Activated CD4-positive, alpha-beta T cell treated with anti-CD3 and anti-CD28 coated beads, Interleukin-2, amount 50 U/mL, for 1 hour (primary cell): Measurements from ENCODE around the gene SRPK1.

Experiments
- DNase-seq: peaks from one replicate; pipeline ENCODE4 v3.0.0-alpha.2; 2020

Gene SRPK1

GRCh38 chr6:35897036-35897435 lies 23.9 kb downstream of the SRPK1 start:
- no peak for DNase-seq

- DNase-seq, result no peak
These were observed 24.7 kb downstream of the SRPK1 start for GRCh38 chr6:35896228-35896627.

- no peak for DNase-seq
These were observed 25.3 kb downstream of the SRPK1 start for GRCh38 chr6:35895560-35895959.

- DNase-seq, result no peak
These were observed 26.1 kb downstream of the SRPK1 start for GRCh38 chr6:35894776-35895175.

- no peak for DNase-seq
These were observed 27.7 kb downstream of the SRPK1 start for GRCh38 chr6:35893246-35893645.

GRCh38 chr6:35892482-35892881 lies 28.4 kb downstream of the SRPK1 start:
- DNase-seq, result no peak

- no peak for DNase-seq
These were observed 41.7 kb downstream of the SRPK1 start for GRCh38 chr6:35879151-35879550.

GRCh38 chr6:35876902-35877301 lies 44.0 kb downstream of the SRPK1 start:
- no peak for DNase-seq

GRCh38 chr6:35874730-35875129 lies 46.2 kb downstream of the SRPK1 start:
- DNase-seq, result no peak

GRCh38 chr6:35859367-35859766 lies 61.5 kb downstream of the SRPK1 start:
- no peak for DNase-seq

GRCh38 chr6:35857853-35858252 lies 63.0 kb downstream of the SRPK1 start:
- no peak for DNase-seq

GRCh38 chr6:35856250-35856649 lies 64.6 kb downstream of the SRPK1 start:
- DNase-seq, result no peak

- no peak for DNase-seq
These were observed 67.9 kb downstream of the SRPK1 start for GRCh38 chr6:35852994-35853393.

- no peak for DNase-seq
These were observed 70.7 kb downstream of the SRPK1 start for GRCh38 chr6:35850208-35850607.

GRCh38 chr6:35844290-35844689 lies 76.6 kb downstream of the SRPK1 start:
- no peak for DNase-seq

GRCh38 chr6:35842381-35842780 lies 78.5 kb downstream of the SRPK1 start:
- DNase-seq, result no peak

GRCh38 chr6:35839019-35839418 lies 81.9 kb downstream of the SRPK1 start:
- no peak for DNase-seq

GRCh38 chr6:35833536-35833935 lies 87.4 kb downstream of the SRPK1 start:
- no peak for DNase-seq

GRCh38 chr6:35831257-35832007 lies 89.5 kb downstream of the SRPK1 start:
- DNase-seq, result no peak

- DNase-seq, result no peak
These were observed 91.6 kb downstream of the SRPK1 start for GRCh38 chr6:35829306-35829705.

GRCh38 chr6:35824552-35825192 lies 96.2 kb downstream of the SRPK1 start:
- no peak for DNase-seq

- DNase-seq, result no peak
These were observed 97.3 kb downstream of the SRPK1 start for GRCh38 chr6:35823601-35824000.

- no peak for DNase-seq
These were observed 103.4 kb downstream of the SRPK1 start for GRCh38 chr6:35817515-35817914.

- no peak for DNase-seq
These were observed 109.3 kb downstream of the SRPK1 start for GRCh38 chr6:35811699-35811995.
